GM19372 (cell line): ENCODE data around the gene CRIP1.

Source experiments
- ATAC-seq: cut with Tn5 transposase; IDR thresholded peaks from one replicate; pipeline ENCODE4 v1.9.1; 2021; ENCODE audit warnings: mild to moderate bottlenecking, low read depth, moderate library complexity; ENCODE audit not compliant: unreplicated experiment

The CRIP1 gene

DNA sequence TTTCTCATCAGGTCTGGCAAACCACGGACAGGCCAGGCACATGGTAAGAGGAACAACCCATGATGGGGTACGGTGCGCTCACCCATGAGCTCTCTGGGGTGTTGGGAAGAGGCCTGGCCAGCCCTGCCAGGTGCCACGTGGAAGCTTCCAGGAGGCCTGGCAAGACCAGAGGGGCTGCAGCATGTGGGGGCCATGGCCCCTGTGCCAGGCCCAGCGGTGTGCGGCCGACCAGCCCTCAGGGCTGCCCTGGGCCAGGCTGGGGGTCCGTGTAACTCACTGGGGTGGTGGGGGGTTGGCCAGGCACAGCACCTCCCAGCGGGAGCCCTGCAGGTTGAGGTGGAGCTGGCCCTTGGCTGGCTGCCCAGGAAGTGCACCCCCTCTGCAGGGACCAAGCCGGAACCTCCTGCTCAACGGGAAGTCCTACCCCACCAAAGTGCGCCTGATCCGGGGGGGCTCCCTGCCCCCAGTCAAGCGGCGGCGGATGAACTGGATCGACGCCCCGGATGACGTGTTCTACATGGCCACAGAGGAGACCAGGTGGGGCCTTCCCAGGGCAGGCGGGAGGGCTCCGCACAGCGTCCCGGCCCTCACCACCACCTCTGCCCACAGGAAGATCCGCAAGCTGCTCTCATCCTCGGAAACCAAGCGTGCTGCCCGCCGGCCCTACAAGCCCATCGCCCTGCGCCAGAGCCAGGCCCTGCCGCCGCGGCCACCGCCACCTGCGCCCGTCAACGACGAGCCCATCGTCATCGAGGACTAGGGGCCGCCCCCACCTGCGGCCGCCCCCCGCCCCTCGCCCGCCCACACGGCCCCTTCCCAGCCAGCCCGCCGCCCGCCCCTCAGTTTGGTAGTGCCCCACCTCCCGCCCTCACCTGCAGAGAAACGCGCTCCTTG lies 17.0 kb upstream of the CRIP1 start:
- no peak for ATAC-seq

DNA sequence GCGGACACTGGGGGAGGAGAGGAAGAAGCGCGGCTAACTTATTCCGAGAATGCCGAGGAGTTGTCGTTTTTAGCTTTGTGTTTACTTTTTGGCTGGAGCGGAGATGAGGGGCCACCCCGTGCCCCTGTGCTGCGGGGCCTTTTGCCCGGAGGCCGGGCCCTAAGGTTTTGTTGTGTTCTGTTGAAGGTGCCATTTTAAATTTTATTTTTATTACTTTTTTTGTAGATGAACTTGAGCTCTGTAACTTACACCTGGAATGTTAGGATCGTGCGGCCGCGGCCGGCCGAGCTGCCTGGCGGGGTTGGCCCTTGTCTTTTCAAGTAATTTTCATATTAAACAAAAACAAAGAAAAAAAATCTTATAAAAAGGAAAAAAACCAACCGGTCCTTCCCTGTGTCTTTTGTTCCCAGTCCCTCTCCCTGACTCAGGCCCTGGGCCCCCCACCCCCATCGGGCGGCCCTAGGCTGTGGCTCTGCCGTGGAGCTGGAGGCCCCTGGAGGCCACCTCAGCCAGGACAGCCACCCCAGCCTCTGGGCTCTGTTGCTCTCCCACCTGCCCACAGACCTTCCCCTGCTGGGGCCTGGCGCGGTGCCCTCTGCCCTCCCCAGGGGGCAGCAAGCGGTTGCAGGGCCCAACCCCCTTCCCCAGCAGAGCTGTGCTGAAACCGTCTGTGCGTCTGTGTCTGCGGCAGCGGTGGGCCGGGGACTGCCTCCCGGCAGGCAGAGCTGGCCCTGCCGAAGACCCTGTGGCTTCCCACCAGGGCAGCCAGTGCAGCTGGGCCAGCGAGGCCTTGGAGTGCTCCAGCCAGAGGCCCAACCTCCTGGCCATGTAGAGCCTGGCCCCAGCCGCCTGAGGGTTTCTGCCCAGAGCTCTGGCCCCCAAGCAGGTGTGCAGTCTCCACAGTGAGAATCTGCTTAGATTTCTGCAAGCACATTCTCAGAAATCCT lies 16.1 kb upstream of the CRIP1 start:
- no peak for ATAC-seq

- ATAC-seq: no peak
These were observed 15.3 kb upstream of the CRIP1 start for GRCh38 chr14:105471297-105471821.

GRCh38 chr14:105471823-105472485 lies 14.7 kb upstream of the CRIP1 start:
- ATAC-seq: no peak

DNA sequence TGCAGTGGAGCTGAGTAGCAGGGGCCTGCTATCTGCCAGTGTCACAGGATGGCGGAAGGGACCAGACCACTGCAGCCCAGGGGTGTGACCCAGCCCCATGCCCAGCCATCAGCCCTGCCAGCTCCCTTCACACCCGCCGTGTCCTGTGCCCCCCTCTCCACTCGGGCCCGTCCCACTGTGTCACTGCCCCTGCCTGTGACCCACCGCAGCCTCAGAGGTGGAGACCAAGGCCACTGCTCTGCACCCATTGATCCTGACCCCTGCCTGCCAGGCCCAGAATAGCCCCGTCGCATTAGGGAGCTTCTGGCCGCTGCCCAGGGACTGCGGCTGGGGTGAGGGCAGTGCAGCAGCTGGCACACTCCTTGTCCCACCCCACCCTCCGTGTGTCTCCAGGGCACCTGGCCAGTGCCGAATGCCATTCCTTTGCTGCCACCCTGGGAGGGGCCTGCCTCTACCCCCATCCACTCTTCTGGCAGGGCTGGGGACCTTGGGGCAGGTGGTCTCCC lies 14.1 kb upstream of the CRIP1 start:
- ATAC-seq: no peak

- ATAC-seq: no peak
These were observed 13.5 kb upstream of the CRIP1 start for GRCh38 chr14:105473033-105473676.

- ATAC-seq: no peak
These were observed 12.8 kb upstream of the CRIP1 start for GRCh38 chr14:105473677-105474482.

DNA sequence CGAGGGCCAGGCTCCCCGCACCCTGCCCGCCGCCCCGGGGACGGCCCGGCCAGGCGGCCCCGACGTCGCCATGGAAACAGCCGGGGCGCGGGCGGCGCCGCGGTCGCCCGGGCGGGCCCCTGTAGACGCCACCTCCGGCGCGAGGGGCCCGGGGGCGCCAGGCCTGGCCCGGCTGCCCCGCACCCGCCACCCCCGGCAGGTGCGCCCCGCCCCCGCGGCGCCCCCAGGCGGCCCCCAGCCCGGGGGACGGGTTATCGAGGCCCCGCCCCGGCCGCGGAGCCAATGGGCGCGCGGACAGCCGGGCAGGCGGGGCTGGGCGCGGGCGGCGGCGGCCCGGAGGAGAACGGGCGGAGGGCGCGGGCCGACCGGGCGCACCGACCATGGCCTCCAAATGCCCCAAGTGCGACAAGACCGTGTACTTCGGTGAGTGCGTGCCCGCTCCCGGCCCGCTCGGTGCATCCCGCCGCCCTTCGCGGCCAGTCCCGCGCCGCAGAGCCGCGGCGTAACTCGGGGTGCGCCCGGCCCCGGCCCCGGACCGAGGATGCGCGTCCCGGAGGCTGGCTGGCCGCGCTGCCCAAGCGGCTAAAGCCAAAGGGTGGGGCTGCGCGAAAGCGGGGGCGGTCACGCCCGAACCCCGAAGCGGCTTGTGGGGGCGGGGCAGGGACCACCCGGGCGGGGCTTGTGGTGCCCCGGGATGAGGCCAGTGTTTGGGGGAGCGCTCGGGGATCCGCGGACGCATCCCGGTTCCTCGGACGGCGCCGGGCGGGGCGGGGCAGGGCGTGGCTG lies 12.0 kb upstream of the CRIP1 start, which contains the start of gene CRIP2:
TSS of gene CRIP2 (plus strand) at position 339 of the 786 bp plus-strand sequence. CDS start at position 381, 42 bp downstream.
- no peak for ATAC-seq

GRCh38 chr14:105475269-105476096 lies 11.2 kb upstream of the CRIP1 start:
- no peak for ATAC-seq

GRCh38 chr14:105476097-105476830 lies 10.4 kb upstream of the CRIP1 start:
- no peak for ATAC-seq

- no peak for ATAC-seq
These were observed 9.6 kb upstream of the CRIP1 start for GRCh38 chr14:105476831-105477659.

DNA sequence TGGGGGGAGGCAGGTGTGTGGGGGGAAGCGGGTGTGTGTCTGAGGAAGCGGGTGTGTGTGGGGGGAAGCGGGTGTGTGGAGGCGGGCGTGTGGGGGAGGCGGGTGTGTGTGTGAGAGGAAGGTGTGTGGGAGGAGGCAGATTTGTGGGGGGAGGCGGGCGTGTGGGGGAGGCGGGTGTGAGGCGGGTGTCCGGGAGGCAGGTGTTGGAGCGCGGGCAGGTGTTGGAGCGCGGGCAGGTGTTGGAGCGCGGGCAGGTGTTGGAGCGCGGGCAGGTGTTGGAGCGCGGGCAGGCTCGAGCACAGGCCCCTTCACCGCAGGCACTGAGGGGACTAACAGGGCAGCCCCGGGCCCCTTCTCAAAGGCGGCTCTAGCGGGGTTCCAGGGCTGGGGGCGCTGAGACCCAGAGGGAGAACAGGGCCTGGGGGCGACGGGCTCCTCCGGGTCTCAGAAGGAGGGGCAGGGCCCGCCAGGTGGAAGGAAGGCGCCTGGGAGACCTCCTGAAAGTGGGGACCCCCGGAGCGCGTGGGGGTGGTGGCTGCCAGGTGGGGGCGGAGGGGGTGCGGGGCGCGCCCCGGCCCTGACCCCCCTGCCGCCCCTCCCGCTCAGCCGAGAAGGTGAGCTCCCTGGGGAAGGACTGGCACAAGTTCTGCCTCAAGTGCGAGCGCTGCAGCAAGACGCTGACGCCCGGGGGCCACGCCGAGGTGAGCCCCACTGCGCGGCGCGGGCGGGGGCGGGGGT lies 8.9 kb upstream of the CRIP1 start:
- no peak for ATAC-seq

DNA sequence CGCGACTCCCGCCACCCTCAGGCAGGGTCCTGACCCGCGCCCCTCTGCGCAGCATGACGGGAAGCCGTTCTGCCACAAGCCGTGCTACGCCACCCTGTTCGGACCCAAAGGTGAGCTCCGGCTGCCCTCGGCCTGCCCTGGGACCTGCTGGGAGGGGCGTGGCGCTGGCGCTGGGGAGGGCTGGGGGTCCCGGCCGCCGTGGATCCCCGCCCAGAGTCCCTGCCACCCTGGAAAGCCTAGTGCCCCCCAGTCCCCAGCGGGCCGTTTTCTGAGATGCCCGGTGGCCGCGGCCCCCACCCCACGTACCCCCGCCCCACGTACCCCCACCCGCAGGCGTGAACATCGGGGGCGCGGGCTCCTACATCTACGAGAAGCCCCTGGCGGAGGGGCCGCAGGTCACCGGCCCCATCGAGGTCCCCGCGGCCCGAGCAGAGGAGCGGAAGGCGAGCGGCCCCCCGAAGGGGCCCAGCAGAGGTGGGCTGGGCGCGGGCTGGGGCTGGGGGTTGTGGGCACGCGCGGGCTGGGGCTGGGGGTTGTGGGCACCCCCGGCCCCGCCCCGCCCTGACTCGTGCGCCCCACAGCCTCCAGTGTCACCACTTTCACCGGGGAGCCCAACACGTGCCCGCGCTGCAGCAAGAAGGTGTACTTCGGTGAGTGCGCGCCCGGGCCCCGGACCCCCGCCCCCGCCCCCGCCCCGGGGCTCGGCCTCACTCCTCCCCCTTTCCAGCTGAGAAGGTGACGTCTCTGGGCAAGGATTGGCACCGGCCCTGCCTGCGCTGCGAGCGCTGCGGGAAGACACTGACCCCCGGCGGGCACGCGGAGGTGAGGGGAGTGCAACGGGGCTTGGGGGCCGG lies 8.1 kb upstream of the CRIP1 start:
- no peak for ATAC-seq
